VCaP (cell line): ENCODE measurements around the gene DBNDD2.

Source experiments
- H3K27ac ChIP-seq: fragments of 450-650 bp; 2 replicates; pipeline ENCODE4 v1.5.1; 2017
- TF ChIP-seq, protein P1 (sequence below): fragments of 450-650 bp; conservative IDR thresholded peaks from 2 replicates; pipeline ENCODE4 v1.5.1; 2017; ENCODE audit warnings: mild to moderate bottlenecking, moderate library complexity

Gene DBNDD2

DNA sequence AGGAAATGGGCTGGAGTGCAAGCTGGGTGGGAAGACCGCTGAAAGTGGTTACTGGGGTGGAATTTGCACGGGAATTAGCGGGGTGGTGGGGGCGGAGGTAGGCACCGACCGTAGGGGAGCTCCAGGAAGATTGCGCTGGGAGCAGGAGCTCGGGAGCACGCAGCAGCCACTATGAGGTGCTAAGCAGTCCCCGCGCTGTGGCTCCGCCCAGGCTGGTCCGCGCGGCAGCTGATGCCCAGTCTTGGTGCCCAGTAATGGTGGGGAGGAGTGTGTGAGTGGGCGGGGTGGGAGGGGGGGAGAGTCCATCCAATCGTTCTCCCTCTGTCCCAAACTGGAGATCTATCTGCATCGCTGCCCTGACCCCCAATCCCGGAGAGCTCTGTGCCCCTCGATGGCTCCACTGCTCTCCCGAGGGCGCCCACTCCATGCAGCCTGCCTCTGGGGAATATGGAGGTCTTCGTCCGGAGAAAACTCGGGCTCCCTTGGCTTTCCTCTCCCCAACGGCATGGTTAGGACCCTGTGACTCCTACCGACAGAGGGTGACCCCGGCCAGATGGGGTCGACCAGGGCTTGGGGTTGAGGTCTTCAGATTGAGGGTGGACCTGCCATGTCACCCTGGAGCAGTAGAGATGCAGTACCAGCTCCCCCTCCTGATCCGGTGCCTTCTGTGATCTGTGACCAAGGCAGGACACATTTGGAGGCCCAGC is 35.3 kb upstream of the DBNDD2 start:
- TF ChIP-seq, protein P1, sequence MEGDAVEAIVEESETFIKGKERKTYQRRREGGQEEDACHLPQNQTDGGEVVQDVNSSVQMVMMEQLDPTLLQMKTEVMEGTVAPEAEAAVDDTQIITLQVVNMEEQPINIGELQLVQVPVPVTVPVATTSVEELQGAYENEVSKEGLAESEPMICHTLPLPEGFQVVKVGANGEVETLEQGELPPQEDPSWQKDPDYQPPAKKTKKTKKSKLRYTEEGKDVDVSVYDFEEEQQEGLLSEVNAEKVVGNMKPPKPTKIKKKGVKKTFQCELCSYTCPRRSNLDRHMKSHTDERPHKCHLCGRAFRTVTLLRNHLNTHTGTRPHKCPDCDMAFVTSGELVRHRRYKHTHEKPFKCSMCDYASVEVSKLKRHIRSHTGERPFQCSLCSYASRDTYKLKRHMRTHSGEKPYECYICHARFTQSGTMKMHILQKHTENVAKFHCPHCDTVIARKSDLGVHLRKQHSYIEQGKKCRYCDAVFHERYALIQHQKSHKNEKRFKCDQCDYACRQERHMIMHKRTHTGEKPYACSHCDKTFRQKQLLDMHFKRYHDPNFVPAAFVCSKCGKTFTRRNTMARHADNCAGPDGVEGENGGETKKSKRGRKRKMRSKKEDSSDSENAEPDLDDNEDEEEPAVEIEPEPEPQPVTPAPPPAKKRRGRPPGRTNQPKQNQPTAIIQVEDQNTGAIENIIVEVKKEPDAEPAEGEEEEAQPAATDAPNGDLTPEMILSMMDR = no peak
- no peak overlapping the region for H3K27ac ChIP-seq

GRCh38 chr20:45373353-45374100 is 34.6 kb upstream of the DBNDD2 start:
- peak overlapping the region; percentile 9; the same call in 1 of the 2 replicates for H3K27ac ChIP-seq
- TF ChIP-seq, protein P1 = peak; percentile 98

DNA sequence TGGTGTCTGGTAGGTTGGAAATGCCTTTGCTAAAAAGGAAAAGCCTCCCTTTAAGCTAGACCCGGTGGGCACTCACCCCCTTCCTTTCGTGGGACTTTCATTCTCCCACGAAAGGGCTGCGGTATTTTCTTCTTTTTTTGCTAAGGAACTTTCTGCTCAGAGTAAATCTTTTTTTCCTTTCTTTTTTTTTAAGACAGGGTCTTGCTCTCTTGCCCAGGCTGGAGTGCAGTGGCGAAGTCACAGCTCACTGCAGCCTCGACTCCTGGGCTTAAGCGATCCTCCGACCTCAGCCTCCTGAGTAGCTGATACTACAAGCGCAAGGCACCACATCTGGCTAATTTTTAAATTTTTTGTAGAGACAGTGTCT is 34.0 kb upstream of the DBNDD2 start:
- TF ChIP-seq, protein P1 = peak; percentile 46
- H3K27ac ChIP-seq = peak overlapping the region; percentile 9; the same call in 1 of the 2 replicates

GRCh38 chr20:45374966-45375365 is 33.1 kb upstream of the DBNDD2 start:
- TF ChIP-seq, protein P1 = no peak
- no peak overlapping the region for H3K27ac ChIP-seq

- H3K27ac ChIP-seq = no peak overlapping the region
- TF ChIP-seq, protein P1 = no peak
Observed at GRCh38 chr20:45377269-45377668, 30.8 kb upstream of the DBNDD2 start.

- H3K27ac ChIP-seq = no peak within 1 kb of the TSS
- TF ChIP-seq, protein P1 = no peak
Observed at GRCh38 chr20:45378191-45378590, 29.9 kb upstream of the DBNDD2 start, which contains the start of gene TP53TG5. TSS of gene TP53TG5 (minus strand) at chr20:45378325. CDS start at chr20:45378236, 89 bp downstream.

- no peak overlapping the region for H3K27ac ChIP-seq
- TF ChIP-seq, protein P1 = no peak
Observed at GRCh38 chr20:45387274-45387673, 20.8 kb upstream of the DBNDD2 start.
